Caki2 (cell line): Measurements from ENCODE around the gene AHSP. TPM values are rescaled to one million over a fixed set of nuclear protein-coding genes. Genes with fewer than 3 reads are reported as not detected.
"Not testable (repeated sequence)": the region's sequence is repeated elsewhere in the genome, so short reads cannot be mapped to it uniquely, and the experiment has no call there.

ENCODE experiments used
- DNase-seq: peaks from one replicate; pipeline ENCODE4 v3.0.0-alpha.2; 2015; ENCODE audit warnings: low read depth
- in situ Hi-C: cut with HindIII; loops from 2 replicates; pipeline ENCODE4 v1.10.0; 2016; ENCODE audit warnings: low sequenced_read_pairs, low pct_unique_long_range_greater_than_20kb, mixed read lengths
- total RNA-seq: library from RNA; depleted of rRNA; stranded (reverse); fragments of >200 nt; shearing (Covaris generic); gene quantifications from 2 replicates; pipeline ENCODE4 v1.2.3, GENCODE V29; 2014; ENCODE audit warnings: low replicate concordance; rRNA removed

The AHSP gene
- total RNA-seq, 1 experiment from 2014 or later: not detected

DNA sequence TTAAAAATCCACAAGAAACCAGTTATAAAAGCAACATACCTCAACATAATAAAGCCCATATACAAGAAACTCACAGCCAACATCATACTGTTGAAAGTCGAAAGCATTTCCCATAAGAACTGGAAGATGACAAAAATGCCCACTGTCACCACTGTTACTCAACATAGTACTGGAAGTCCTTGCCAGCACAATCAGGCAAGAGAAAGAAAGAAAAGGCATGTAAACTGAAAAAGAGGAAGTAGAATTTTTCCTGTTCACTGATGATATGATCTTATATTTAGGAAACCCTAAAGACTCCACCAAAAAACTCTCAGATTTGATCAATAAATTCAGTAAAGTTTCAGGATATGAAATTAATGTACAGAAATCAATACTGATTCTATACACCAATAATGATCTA is 45.1 kb downstream of the AHSP start:
- DNase-seq: no peak

DNA sequence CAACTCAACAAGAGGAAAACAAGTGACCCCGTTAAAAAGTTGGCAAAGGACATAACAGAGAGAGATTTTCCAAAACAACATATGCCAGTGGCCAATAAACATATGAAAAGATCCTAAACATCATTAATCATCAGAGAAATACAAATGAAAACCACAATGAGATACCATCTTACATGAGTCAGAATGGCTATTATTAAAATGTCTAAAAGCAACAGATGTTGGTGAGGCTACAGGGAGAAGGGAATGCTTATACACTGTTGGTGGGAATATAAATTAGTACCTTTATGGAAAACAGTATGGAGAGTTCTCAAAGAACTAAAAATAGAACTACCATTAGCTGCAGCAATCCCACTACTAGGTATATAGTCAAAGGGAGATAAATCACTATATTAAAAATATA is 46.5 kb downstream of the AHSP start:
- DNase-seq, in situ Hi-C loops: not testable (repeated sequence)

More for the DNA sequence above, 45.1 kb downstream of the AHSP start:
- in situ Hi-C loops: no loop called here

DNA sequence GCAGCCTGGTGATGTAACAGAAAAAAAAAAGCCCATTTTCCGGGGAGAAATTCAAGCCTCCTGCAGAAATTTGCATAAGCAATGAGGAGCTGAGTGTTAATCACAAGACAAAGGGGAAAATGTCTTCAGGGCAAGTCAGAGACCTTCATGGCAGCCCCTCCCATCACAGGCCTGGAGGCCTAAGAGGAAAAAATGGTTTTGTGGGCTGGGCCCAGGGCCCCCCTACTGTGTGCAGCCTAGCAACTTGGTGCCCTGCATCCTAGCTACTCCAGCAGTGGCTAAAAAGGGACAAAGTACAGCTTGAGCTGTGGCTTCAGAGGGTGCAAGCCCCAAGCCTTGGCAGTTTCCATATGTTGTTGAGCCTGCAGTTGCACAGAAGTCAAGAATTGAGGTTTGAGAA is 49.7 kb downstream of the AHSP start:
- in situ Hi-C loops: no loop called here
- DNase-seq: no peak

Other genes starting within 250 kb of the AHSP start
- gene ITGAX, start 172.7 kb upstream of the AHSP start, total RNA-seq: 9.7 and 18.6 TPM in 2 replicates
- not detected in 2 replicates for gene ITGAD, start 134.6 kb upstream of the AHSP start, total RNA-seq
- gene COX6A2, start 99.5 kb upstream of the AHSP start, total RNA-seq: not detected in 2 replicates
- gene ZNF843, start 85.1 kb upstream of the AHSP start, total RNA-seq: 0.47 and 1.4 TPM in 2 replicates
- 19.3 and 22.5 TPM in 2 replicates for gene ARMC5, start 68.4 kb upstream of the AHSP start, total RNA-seq
- 12.5 and 20.3 TPM in 2 replicates for gene TGFB1I1, start 55.7 kb upstream of the AHSP start, total RNA-seq
- not detected in 2 replicates for gene SLC5A2, start 44.8 kb upstream of the AHSP start, total RNA-seq
- gene RUSF1, start 19.5 kb upstream of the AHSP start, total RNA-seq: 67.2 and 69.2 TPM in 2 replicates